ENCODE results near the gene ROBO1.

- no peak for TF ChIP-seq CTCF (IDR thresholded peaks at IDR 0.05)
- no peak for TF ChIP-seq POLR2A (IDR thresholded peaks at IDR 0.05)
Measured at GRCh38 chr3:79769229-79769628, 1.4 kb upstream of the ROBO1 start.
